GM13976 (cell line): ENCODE data around the gene ITPR1.

Experiments used
- DNase-seq: peaks from one replicate; pipeline ENCODE4 v3.0.0; 2012; ENCODE audit warnings: low spot score
- in situ Hi-C: fragments of 300-500 bp; cut with MboI; formaldehyde crosslinking; loops from one replicate; pipeline ENCODE4 v1.12.0; 2022; ENCODE audit warnings: low sequenced_read_pairs, mixed read lengths, inconsistent platforms; ENCODE audit not compliant: unreplicated experiment
- TF ChIP-seq, protein P1 (sequence below): IDR thresholded peaks from 2 replicates; pipeline ENCODE4 v1.5.1; 2012; ENCODE audit warnings: borderline replicate concordance, mild to moderate bottlenecking; ENCODE audit not compliant: insufficient read depth; ENCODE audit errors: extremely low read depth, missing control alignments, control extremely low read depth

Gene ITPR1

DNA sequence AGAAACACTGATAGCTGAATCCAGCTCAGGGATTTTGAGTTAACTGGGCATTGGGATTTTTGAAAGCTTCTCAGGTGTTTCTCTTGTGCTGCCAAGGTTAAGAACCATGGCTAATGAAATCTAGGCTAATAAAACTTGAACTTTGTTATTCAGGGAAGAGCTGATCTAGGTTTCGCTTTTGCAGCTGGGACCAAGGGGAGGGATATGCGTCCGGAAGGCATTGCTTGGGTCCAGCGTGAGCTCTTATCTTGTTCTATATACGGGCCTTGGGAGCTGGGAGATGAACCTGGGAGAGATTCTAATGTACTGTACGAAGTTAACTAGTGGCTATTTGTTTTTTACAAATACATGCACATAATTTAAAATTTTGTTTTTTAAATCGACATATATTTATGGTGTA is 29.8 kb downstream of the ITPR1 start:
- in situ Hi-C loops: no loop called here
- DNase-seq: no peak
- TF ChIP-seq, protein P1, sequence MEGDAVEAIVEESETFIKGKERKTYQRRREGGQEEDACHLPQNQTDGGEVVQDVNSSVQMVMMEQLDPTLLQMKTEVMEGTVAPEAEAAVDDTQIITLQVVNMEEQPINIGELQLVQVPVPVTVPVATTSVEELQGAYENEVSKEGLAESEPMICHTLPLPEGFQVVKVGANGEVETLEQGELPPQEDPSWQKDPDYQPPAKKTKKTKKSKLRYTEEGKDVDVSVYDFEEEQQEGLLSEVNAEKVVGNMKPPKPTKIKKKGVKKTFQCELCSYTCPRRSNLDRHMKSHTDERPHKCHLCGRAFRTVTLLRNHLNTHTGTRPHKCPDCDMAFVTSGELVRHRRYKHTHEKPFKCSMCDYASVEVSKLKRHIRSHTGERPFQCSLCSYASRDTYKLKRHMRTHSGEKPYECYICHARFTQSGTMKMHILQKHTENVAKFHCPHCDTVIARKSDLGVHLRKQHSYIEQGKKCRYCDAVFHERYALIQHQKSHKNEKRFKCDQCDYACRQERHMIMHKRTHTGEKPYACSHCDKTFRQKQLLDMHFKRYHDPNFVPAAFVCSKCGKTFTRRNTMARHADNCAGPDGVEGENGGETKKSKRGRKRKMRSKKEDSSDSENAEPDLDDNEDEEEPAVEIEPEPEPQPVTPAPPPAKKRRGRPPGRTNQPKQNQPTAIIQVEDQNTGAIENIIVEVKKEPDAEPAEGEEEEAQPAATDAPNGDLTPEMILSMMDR: no peak

GRCh38 chr3:4523710-4524698 is 30.9 kb downstream of the ITPR1 start:
- DNase-seq: no peak
- TF ChIP-seq, protein P1: no peak
- in situ Hi-C loops: no loop called here

DNA sequence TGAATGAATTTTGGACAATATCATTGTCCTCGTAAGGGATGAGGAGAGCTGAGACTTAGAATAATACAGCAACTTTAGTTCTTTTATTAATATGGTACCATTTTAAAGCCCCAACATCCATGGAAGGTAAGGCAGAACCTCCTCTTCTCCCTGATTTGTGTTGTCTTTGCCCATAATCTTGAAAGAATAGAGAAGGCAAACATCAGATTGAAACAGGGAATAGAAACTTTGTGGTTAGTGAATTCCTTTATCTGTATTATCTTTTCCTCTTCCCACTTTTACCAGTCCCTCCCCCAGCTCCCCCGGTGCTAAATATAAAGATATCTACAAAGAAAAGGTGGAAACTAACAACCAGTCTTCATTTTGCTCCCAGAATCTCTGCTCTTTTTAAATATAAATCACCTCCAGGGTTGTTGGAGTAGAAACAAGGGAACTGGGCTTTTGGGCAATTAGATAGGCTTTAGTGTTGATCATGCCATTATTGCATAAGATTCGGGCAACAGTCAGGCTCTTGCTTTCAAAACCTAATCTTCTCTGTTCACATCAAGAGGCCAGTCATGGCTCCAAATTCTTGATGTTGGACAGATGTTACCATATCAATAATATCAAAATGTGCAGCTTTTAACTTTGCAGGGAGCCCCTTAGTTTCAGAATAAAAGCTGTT is 32.5 kb downstream of the ITPR1 start:
- DNase-seq: no peak
- TF ChIP-seq, protein P1: no peak
- in situ Hi-C loops: no loop called here

- in situ Hi-C loops: no loop called here
- TF ChIP-seq, protein P1: no peak
- DNase-seq: no peak
Observed at GRCh38 chr3:4528320-4528719, 35.2 kb downstream of the ITPR1 start.

DNA sequence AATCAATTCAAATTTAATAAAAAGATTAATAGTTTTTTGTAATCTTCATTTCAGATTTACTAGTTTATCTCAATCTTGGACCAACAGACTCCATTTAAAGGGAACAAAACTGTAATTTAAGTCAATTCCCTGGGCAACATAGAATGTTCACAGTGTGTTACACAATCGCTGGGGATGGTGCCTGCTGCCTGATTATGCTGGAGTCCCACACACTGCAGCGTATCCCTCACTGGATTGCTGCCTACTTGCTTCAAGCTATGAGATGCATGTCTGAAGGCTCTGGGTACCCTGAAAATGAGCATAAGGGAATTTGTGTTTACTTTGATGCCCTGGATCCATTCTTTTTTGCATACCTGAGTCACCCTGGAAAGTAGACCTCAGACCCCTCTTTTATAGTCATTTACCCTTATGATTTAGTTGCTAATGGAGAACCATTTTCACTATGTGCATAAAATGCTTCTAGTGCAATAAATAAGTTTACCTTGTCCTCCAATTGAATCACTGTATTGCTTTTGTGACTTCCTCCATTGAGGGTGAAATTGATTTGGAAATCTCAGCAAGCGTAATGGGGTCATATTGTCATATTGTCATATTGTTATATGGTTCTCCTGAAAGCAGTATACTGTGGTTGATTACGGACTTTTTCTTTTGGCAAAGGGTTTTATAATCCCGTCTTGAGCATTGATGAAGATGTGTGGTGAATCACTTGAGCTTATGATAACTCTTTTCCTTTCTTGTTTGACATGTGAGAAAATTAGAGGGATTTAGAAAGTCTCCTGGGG is 35.9 kb downstream of the ITPR1 start:
- TF ChIP-seq, protein P1: no peak
- in situ Hi-C loops: no loop called here

GRCh38 chr3:4529876-4530588 is 36.9 kb downstream of the ITPR1 start:
- TF ChIP-seq, protein P1: no peak
- in situ Hi-C loops: no loop called here
- DNase-seq: no peak

More for the DNA sequence above, 35.9 kb downstream of the ITPR1 start:
- DNase-seq: no peak
